Measurements from ENCODE around the gene CYFIP1. TPM values are rescaled to one million over a fixed set of nuclear protein-coding genes. Genes with fewer than 3 reads are reported as not detected.

CYFIP1 gene
- total RNA-seq, 1 experiment from 2014 or later = 143 TPM

DNA sequence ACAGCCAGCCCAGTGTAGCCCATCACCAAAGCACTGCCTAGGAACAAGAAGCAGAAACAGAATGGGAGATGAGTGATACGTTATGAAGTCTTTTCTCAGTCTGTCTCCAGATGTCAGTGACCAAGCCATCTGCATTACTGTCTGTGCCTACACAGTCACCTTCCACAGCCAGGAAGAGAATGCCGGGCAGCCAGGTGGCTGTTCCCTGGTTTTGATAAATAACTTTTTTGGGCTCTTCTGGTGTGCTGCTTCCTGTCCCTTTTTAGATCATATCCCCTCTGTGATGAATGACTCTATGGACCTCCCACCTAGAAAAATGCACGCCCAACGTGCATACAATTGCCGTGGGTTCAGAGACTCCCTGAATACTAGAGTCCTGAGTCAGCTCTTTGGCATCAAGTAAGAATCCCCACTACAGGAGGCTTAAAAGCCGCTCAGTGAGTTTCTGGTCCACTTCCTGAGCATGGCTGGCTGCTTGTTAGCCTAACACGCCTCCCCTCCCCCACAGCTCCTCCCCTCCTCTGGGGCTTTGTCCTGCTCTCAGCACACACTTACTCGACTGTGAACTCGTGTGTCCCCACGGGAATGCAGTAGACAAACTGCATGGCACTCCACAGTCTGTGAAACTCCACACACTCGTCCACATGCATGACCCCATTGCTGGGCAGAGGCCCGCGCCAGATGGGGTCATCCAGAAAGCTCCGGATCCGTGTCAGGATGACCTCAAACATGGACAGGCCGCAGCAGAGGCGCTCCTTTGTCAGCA, 107.0 kb downstream of the CYFIP1 start:
- RAD21 ChIA-PET (ENCODE audit: low non-redundant PET in 1 of 2, low total read pairs in 2 of 2, uncharacterized antibody in 2 of 2, unreplicated experiment in 2 of 2) = no interaction called here
- Histone ChIP-seq H4K20me1 (ENCODE audit: insufficient read depth) (no peaks in the 10 kb centered on the region), H3K9ac (ENCODE audit: low read length) (no peak overlapping the region), H3K27me3 (ENCODE audit: insufficient read depth, low read length) (no peaks in the 10 kb centered on the region), H3K27ac (ENCODE audit: low read depth, low read length) (no peak overlapping the region), H2AFZ (ENCODE audit: low read depth, low read length, poor library complexity, severe bottlenecking) (no peak overlapping the region), H3K4me3 (replicated peaks in 1 of 2; ENCODE audit: low read depth in 1 of 2, low read length in 2 of 2) (no peak overlapping the region), H3K4me1 (ENCODE audit: control insufficient read depth in 1 of 2, insufficient read depth in 2 of 2, low read length in 2 of 2) (no peaks in the 10 kb centered on the region), H3K4me2 (ENCODE audit: low read length) (no peak overlapping the region), H3K79me2 (ENCODE audit: insufficient read depth, low read length) (peaks cover 4% of the 10 kb centered on the region; the same call in 1 of the 2 replicates), H3K9me2 (ENCODE audit: insufficient read depth) (no peaks in the 10 kb centered on the region), H3K9me3 (ENCODE audit: control insufficient read depth in 1 of 2, insufficient read depth in 1 of 2, low read depth in 1 of 2, low read length in 2 of 2) (no peaks in the 10 kb centered on the region), H3K36me3 (ENCODE audit: control insufficient read depth in 1 of 2, insufficient read depth in 2 of 2, low read length in 2 of 2) (peaks cover 26 to 30% of the 10 kb centered on the region in 2 experiments; a peak in 3 of 4 replicates)
- TF ChIP-seq RAD21 (IDR thresholded peaks at IDR 0.05; ENCODE audit: low read depth) = no peak
- no peak for TF ChIP-seq YY1 (IDR thresholded peaks at IDR 0.05; ENCODE audit: extremely low read depth, insufficient replicate concordance, low read depth, low read length)
- no peak for TF ChIP-seq ZFX (IDR thresholded peaks at IDR 0.05)
- no peak for TF ChIP-seq CEBPB (IDR thresholded peaks at IDR 0.05; ENCODE audit: low read depth)
- TF ChIP-seq EZH2phosphoT487 (IDR thresholded peaks at IDR 0.05; ENCODE audit: borderline replicate concordance) = no peak
- no peak for TF ChIP-seq FOSL1 (IDR thresholded peaks at IDR 0.05; ENCODE audit: low read depth)
- TF ChIP-seq, protein P1, sequence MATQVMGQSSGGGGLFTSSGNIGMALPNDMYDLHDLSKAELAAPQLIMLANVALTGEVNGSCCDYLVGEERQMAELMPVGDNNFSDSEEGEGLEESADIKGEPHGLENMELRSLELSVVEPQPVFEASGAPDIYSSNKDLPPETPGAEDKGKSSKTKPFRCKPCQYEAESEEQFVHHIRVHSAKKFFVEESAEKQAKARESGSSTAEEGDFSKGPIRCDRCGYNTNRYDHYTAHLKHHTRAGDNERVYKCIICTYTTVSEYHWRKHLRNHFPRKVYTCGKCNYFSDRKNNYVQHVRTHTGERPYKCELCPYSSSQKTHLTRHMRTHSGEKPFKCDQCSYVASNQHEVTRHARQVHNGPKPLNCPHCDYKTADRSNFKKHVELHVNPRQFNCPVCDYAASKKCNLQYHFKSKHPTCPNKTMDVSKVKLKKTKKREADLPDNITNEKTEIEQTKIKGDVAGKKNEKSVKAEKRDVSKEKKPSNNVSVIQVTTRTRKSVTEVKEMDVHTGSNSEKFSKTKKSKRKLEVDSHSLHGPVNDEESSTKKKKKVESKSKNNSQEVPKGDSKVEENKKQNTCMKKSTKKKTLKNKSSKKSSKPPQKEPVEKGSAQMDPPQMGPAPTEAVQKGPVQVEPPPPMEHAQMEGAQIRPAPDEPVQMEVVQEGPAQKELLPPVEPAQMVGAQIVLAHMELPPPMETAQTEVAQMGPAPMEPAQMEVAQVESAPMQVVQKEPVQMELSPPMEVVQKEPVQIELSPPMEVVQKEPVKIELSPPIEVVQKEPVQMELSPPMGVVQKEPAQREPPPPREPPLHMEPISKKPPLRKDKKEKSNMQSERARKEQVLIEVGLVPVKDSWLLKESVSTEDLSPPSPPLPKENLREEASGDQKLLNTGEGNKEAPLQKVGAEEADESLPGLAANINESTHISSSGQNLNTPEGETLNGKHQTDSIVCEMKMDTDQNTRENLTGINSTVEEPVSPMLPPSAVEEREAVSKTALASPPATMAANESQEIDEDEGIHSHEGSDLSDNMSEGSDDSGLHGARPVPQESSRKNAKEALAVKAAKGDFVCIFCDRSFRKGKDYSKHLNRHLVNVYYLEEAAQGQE (IDR thresholded peaks at IDR 0.05; ENCODE audit: low read depth) = no peak
- TF ChIP-seq CBX3 (IDR thresholded peaks at IDR 0.05; ENCODE audit: low read depth) = no peak
- TF ChIP-seq TCF7L2 (IDR thresholded peaks at IDR 0.05; ENCODE audit: borderline replicate concordance, extremely low read depth, insufficient read depth, insufficient read length) = no peak
- TF ChIP-seq SRF (IDR thresholded peaks at IDR 0.05; ENCODE audit: low read depth) = no peak
- no peak for TF ChIP-seq SP1 (IDR thresholded peaks at IDR 0.05; ENCODE audit: low read depth)
- no peak for TF ChIP-seq EGR1 (IDR thresholded peaks at IDR 0.05; ENCODE audit: low read depth)
- TF ChIP-seq JUND (IDR thresholded peaks at IDR 0.05) = no peak
- TF ChIP-seq, protein P2, sequence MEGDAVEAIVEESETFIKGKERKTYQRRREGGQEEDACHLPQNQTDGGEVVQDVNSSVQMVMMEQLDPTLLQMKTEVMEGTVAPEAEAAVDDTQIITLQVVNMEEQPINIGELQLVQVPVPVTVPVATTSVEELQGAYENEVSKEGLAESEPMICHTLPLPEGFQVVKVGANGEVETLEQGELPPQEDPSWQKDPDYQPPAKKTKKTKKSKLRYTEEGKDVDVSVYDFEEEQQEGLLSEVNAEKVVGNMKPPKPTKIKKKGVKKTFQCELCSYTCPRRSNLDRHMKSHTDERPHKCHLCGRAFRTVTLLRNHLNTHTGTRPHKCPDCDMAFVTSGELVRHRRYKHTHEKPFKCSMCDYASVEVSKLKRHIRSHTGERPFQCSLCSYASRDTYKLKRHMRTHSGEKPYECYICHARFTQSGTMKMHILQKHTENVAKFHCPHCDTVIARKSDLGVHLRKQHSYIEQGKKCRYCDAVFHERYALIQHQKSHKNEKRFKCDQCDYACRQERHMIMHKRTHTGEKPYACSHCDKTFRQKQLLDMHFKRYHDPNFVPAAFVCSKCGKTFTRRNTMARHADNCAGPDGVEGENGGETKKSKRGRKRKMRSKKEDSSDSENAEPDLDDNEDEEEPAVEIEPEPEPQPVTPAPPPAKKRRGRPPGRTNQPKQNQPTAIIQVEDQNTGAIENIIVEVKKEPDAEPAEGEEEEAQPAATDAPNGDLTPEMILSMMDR (IDR thresholded peaks at IDR 0.05 in 2 of 3, conservative IDR thresholded peaks at IDR 0.05 in 1 of 3; ENCODE audit: borderline replicate concordance in 1 of 3, insufficient read depth in 1 of 3, low read depth in 2 of 3, low read length in 2 of 3) = no peak
- no peak for TF ChIP-seq EZH2 (IDR thresholded peaks at IDR 0.05)
- TF ChIP-seq, protein P3, sequence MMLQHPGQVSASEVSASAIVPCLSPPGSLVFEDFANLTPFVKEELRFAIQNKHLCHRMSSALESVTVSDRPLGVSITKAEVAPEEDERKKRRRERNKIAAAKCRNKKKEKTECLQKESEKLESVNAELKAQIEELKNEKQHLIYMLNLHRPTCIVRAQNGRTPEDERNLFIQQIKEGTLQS (IDR thresholded peaks at IDR 0.05) = no peak
- TF ChIP-seq POLR2AphosphoS5 (IDR thresholded peaks at IDR 0.05; ENCODE audit: low read depth, low read length) = no peak
- POLR2A ChIA-PET = no interaction called here
- ATAC-seq (no peak; the same call in 1 of the 2 replicates), DNase-seq (ENCODE audit: low read depth, low spot score) (no peak)
- intact Hi-C loops (cut with micrococcal nuclease) = no loop called here
- CTCF ChIA-PET = no interaction called here
- no TSS peak for BruUV-seq (replicated peaks)

Measured in HCT116 (cell line).